HG03354 (cell line): ENCODE data around the gene SLC39A11.
"Not testable (repeated sequence)": the region's sequence is repeated elsewhere in the genome, so short reads cannot be mapped to it uniquely, and the experiment has no call there.

ENCODE experiments used
- ATAC-seq: cut with Tn5 transposase; IDR thresholded peaks from one replicate; pipeline ENCODE4 v1.9.1; 2021; ENCODE audit warnings: mild to moderate bottlenecking; ENCODE audit not compliant: unreplicated experiment, poor library complexity, severe bottlenecking

SLC39A11 gene

DNA sequence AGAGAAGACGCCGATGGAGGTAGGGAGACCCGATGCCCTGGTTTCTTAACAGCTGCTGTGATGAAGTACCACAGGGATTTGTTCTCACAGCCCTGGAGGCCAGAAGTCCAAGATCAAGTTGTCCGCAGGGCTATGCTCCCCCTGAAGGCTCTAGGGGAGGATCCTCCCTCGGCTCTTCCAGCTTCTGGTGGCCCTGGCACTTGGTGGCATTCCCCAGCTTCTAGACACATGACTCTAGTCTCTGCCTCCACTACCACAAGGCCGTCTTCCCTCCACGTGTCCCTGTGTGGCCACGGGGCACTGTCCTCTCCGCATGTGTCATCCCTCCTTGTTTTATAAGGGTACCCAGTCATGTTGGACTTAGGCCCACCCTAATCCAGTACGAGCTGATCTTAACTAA is 375.2 kb downstream of the SLC39A11 start:
- ATAC-seq: no peak

DNA sequence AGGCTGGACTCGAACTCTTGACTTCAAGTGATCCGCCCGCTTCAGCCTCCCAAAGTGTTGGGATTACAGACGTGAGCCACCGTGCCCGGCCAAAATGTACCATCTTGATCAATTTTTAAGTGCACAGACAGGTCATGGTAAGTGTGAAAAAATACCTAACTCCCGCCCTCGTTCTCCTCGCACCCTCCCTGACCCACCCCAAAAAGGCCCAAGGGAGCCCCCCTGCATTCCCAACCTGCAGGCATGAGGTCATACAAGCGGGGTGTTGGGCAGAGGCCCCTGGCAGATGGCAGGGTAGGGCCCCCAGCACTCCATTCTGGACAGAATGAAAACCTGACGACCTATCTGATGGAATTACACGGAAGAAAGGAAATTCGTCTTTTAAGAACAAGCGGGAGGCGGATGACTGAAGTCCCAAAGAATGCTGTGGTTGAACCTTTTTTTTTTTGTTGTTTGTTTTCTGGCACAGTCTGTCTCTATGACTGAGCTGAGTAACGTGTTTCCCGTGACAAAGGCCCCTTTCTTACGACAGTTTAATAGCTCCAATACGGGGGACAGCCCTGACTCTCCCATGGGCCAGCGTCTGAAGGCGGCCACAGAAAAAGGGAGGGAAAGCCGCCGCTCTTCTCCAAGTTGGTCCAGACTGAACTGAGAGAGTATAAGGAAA is 376.4 kb downstream of the SLC39A11 start:
- ATAC-seq: no peak

DNA sequence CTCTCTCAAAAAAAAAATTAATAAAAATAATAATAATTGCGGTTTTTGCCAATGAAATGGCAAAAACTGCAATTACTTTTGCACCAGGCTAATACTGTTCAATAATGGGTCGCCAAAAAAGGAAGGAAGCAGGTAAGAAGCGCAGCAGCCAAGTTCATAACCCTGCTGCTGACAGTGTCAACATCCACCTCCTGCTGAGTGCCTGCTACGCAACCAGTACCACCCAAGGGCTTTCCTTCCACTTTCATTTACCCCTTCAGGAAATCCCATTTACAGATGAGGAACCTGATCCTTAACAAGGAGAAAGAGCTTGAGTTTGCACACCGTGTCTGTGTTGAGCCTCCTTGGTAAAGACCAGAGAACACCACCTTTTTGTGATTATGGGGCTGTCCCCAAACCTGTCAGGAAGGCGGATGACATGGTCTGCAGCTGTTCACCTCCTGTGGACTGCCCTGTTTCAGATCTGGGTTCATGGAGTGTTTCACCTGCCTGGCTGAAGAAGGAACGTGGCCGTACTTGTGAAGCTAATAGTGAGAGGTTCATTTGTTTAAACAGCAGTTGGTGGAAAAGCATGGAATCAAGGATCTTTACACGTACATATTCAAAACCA is 378.0 kb downstream of the SLC39A11 start:
- ATAC-seq: no peak

DNA sequence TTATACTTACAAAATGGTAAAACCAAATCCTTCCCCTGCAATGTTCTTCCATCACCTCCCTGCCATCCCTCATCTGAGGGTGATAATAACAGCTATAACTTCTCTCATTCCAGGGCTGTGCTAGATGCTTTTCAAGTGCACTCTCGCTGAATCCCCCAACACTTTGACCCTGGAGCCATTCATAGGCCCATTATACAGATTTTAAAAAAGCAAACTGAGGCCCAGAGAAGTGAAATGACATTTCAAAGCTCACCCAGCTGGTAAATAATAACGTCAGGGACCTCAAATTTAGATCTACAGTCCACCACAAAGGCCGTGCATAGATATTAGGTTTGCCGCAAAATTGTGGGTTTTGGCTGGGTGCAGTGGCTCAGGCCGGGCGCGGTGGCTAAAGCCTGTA is 378.8 kb downstream of the SLC39A11 start:
- no peak for ATAC-seq

GRCh38 chr17:72711521-72712310 is 380.8 kb downstream of the SLC39A11 start:
- ATAC-seq: no peak

DNA sequence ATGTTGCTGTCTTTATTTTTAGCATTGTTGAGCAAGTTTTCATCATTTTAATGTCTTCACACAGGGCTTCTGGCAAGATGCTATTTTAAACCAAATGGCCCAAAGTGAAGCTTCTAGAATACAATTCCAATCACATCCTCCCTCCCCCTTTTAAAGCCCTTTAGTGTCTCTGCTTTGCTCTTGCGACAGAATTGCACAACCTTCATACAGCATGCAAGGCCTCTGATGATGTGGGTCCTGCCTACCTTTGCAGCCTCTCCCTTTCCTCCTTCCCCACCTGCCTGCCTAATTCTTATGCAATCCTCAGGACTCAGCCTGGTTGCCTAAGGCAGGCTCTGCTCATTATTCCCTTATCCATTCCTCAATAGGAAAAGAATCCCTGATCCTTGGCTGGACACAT is 381.7 kb downstream of the SLC39A11 start:
- ATAC-seq: no peak

- ATAC-seq: no peak
Measured at GRCh38 chr17:72710202-72710601, 382.3 kb downstream of the SLC39A11 start.

GRCh38 chr17:72708682-72709081 is 383.8 kb downstream of the SLC39A11 start:
- not testable (repeated sequence) for ATAC-seq

- ATAC-seq: no peak
Measured at GRCh38 chr17:72707881-72708280, 384.6 kb downstream of the SLC39A11 start.

DNA sequence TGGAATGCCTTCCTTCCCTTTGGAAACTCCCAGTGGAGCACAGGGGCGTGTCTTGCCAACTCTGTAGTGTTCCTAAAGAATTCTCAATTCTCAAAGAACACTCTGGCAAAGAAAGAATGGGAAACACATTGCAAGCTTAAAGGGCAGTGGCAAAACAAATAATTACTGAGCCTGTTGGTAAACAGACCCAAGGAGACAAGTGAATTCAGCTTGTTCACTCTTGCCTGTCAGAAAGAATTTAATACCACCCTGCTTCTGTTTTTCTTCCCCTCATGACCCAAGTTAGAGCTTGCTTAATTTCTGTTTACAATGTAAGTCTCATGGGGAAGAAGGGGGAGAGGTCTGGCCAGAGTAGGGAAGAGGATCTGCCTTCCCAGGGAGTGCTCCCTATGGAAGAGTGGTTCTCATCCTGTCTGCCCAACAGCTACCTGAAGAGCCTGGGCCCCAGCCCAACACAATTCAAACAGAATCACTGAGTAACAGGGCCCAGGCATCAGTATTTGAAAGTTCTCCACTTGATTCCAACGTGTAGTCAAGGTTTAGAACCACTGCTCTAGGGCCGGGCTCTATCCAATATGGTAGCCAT is 386.0 kb downstream of the SLC39A11 start:
- no peak for ATAC-seq

DNA sequence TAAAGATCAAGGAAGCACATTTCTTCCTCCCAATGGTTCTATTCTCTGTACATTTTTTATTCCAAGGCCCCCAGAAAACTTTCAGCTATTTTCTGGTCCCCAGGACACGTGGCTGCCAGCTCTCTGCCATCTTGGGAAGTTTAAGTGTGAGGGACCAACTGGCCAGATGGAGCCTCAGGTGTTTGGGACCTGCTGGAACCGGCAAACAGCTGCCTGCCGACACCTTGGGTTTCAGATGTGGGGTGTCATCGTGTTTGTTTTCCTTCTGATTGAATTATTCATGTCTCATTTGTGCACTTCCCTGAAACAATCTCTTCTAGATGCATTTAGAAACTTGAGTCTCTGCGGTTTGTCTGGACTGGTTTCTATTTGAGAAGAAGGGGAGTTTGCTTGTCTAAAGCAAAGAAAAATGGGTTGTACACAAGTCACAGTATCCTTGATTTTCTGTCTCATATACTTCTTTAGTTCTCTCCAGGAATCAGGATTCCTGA is 386.5 kb downstream of the SLC39A11 start:
- no peak for ATAC-seq

DNA sequence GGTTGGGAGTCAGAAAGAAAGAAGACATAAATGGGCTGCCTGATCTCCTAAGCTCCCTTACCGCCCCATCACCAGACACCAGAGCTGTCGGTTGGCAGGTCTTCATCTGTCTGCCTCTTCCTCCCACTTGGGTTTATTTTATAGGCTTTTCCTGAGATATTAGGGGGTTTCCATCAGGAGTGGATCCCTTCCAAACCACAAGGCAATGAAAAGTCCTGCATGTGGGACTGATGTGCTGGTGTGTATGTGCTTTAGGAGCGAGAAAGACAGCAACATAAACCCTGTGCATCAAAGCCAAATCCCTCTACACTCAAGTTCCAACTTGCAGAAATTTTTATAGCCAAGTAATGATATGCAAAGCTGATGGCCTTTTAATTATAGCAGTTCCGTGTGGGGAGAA is 389.5 kb downstream of the SLC39A11 start:
- no peak for ATAC-seq

- no peak for ATAC-seq
Measured at GRCh38 chr17:72702136-72702735, 390.3 kb downstream of the SLC39A11 start.

- no peak for ATAC-seq
Measured at GRCh38 chr17:72700226-72700625, 392.3 kb downstream of the SLC39A11 start.

DNA sequence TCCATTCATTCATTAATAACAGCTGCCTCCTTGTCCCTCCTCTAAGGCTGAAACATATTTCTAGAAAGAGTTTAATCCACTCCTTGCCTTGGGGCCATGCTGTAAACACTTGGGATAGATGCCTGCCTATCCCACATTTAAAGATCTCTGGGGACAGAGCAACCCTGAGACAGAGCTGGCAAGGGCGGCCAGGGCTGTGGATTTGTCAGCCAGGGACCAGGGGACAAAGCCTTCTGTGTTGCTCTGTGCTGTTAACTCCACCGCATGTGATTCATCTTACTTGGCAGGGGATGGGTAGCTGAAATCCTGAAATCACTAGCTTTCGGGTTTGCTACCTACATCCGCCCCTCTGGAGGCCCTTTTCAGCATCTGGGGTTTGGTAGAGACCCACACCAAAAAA is 392.9 kb downstream of the SLC39A11 start:
- ATAC-seq: no peak

DNA sequence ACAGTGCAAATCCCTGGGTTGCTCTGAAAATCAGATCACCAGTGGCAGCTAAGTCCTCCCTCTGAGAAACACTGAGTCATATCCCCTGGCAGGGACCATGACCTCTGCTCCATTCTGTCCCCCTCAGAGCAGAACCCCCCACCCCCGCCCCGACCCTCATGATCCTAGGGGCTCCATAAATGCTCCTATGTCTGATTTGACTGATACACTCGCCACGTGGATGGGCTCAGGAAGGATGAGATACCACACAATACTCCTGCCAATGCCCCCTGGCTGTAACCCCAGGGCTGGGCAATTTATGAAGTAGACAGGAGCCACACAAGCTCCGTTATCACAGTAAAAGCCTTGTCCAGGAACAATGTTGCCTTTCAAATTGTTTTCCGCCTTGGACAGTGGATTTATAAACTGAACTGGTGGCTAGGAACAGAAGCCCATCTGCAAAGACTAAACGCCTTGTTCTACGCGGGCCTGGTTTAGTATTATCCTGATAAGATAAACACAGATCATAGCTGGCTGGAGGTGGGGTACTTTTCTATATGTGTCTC is 394.8 kb downstream of the SLC39A11 start:
- no peak for ATAC-seq

DNA sequence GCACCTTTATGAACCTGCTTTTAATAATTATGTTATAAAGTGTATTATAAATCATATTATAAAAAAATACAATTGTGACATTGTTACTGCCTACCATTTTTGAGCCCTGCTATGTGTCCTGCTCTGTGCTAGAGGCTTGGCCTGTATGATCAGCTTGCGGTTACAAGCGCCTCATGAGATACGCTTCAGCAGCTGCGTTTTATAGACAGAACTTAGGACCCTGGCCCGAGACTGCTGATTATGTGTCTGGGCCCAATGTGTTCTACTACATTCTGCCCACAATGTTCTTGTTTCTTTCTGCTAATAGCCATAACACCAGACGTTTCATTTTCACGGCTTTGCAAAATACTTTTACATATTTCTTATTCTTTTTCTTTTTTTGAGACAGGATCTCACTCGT is 395.8 kb downstream of the SLC39A11 start:
- ATAC-seq: no peak

GRCh38 chr17:72696156-72696555 is 396.3 kb downstream of the SLC39A11 start:
- no peak for ATAC-seq

DNA sequence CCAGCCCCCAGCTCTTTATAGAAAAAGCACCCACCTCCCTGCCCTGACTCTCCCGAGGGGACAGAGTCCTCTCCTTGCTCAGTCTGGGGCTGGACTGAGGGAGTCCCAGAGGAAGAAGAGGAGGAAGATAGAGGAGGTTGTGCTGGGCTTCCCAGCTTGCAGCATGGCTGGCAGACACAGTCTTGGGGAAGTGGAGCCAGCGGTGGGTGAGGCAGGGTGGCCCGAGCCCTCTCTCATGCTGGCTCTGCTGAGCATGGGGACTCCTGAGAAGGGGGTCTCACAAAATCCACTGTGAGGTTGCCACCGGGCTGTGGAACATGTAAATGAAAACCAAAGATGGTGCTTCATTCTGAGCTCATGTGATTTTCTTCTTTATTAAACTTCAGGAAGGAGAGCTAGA is 398.5 kb downstream of the SLC39A11 start:
- no peak for ATAC-seq
